UCSD-AML1 (cell line): ENCODE data around the gene CLGN.
"Not testable (repeated sequence)": the region's sequence is repeated elsewhere in the genome, so short reads cannot be mapped to it uniquely, and the experiment has no call there.

ENCODE experiments used
- DNase-seq: peaks from one replicate; lab custom pipeline; 2025; ENCODE audit not compliant: unreplicated experiment; lab: John Stamatoyannopoulos, UW

CLGN gene, protein sequence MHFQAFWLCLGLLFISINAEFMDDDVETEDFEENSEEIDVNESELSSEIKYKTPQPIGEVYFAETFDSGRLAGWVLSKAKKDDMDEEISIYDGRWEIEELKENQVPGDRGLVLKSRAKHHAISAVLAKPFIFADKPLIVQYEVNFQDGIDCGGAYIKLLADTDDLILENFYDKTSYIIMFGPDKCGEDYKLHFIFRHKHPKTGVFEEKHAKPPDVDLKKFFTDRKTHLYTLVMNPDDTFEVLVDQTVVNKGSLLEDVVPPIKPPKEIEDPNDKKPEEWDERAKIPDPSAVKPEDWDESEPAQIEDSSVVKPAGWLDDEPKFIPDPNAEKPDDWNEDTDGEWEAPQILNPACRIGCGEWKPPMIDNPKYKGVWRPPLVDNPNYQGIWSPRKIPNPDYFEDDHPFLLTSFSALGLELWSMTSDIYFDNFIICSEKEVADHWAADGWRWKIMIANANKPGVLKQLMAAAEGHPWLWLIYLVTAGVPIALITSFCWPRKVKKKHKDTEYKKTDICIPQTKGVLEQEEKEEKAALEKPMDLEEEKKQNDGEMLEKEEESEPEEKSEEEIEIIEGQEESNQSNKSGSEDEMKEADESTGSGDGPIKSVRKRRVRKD

GRCh38 chr4:140427106-140427918 is at the start of gene CLGN:
Gene CLGN, minus strand, starts transcription at chr4:140427648. Its CDS starts 14,570 bp downstream, at chr4:140413078.
- peak; percentile 20 for DNase-seq

GRCh38 chr4:140472156-140472555 is 44.7 kb upstream of the CLGN start:
- no peak for DNase-seq

DNA sequence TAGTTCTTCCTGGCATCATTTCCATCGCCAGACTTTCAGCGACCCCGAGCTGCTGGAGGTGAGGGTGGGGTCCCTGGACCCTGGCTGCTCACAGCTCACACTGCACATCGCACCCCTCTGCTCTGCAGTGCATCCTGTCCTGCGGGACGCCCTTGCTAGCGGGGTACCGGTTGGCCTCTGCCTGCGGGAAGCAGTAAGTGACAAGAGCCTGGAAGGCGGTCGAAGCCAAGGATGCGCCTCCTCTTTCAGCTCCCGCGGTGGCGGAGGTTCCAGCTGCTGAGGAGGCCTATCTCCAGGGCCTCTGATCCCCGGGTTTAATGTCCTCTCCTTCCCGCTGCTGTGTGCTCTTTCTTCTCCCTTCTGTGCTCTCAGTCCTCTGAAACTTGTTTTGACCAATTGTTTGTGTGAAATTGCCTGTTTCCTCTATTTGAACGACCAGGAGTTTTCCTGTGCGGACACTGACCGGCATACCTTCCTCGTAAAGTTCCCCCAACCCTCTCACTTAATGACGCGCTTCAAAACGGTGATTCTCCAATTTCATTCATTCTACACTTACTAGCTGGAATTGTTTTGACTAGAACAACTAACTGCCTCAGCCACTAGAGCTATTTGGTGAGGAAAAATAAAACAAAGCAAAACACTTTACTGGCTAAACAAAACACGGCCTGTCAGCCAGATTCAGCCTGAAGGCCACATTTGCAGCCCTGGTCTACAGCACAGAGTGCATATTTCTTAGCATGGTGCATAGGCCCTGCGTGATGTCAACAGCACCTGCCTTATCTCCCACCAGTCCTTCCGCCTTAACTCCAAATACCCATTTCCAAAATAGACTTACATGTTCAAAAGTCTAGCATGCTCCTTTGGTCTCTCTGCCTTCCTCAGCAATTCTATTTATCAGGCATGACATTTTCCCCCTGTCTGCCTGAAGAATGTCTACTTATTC is 42.6 kb upstream of the CLGN start:
- DNase-seq, result no peak

DNA sequence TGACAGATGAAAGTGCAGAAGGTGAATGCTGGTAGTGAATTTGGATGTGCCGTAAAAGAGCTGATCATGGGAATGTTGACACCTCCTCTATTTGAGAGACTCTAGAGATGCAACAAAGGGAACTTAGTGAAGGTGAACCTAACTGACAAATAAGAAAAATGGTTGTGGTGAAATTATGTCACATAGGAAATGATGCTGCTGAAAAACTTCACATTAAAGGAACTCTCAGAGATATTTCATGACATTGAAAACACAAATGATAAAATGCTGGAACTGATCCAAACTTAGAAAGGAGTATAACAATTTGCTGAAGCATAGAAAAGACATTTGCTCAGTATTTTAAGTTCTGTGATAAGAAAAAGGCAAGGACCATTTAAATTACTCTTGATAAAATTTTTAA is 38.7 kb upstream of the CLGN start:
- no peak for DNase-seq

- DNase-seq, result no peak
These were observed 36.2 kb upstream of the CLGN start for GRCh38 chr4:140463614-140464013.

GRCh38 chr4:140463182-140463581 is 35.7 kb upstream of the CLGN start:
- no peak for DNase-seq

DNA sequence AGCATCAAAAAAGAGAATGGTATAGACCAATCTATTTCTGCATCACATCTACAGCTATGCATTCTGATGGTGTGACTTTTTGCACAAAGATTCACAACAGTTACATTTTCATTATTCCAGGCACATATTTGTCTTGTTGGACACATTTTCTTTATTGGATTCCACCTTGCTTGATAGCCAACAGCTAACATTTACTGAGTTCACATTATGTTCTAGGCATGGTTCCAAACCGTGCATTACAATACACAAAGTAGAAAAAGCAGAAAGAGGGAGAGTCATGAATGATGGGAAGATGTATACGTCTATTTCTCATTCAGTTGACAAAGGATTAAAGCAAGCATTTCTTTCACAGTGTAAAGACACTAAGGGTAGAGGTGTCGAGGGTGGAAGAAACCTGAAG is 22.9 kb upstream of the CLGN start:
- DNase-seq, result no peak

DNA sequence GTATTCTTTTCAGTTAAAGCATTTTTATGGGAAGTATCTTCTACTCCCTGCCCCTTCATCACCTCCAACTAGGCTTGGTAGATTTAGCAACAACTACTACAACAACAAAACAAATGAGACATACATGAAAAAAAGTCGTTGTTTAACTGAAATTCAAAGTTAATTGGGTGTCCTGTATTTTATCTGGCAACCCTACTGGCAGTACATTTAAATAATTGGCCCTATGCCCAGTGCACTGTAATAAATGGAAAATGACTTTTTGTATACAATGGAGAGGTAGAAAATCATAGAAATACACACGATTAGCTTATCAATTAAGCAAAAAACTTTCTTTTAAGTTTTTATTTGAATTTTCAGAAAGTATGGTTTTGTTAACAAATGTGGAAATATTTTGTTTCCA is 21.4 kb upstream of the CLGN start:
- no peak for DNase-seq

GRCh38 chr4:140448162-140448561 is 20.7 kb upstream of the CLGN start:
- no peak for DNase-seq

- DNase-seq, result not testable (repeated sequence)
These were observed 16.9 kb upstream of the CLGN start for GRCh38 chr4:140444347-140444746.

- no peak for DNase-seq
These were observed 12.2 kb upstream of the CLGN start for GRCh38 chr4:140439644-140440142.

GRCh38 chr4:140427919-140428471 is 547 bp upstream of the CLGN start:
- DNase-seq, result no peak

- no peak for DNase-seq
These were observed 790 bp downstream of the CLGN start for GRCh38 chr4:140426610-140427105.

DNA sequence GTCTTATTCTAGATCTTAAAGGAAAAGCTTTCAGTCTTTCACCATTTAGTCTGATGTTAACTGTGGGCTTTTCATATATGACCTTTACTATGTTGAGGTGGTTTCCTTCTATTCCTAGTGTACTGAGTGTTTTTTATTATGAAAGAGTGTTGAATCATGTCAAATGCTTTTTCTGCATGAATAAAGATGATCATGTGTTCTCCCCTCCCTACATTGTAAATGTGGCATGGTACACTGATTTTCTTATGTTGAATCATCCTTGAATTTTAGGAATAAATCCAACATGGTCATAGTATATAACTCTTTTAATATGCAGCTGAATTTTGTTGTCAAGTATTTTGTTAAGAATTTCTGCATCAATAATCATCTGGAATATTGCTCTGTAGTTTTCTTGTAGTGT is 4.3 kb downstream of the CLGN start:
- DNase-seq, result no peak

GRCh38 chr4:140413130-140413969 is 14.1 kb downstream of the CLGN start:
- DNase-seq, result not testable (repeated sequence)

DNA sequence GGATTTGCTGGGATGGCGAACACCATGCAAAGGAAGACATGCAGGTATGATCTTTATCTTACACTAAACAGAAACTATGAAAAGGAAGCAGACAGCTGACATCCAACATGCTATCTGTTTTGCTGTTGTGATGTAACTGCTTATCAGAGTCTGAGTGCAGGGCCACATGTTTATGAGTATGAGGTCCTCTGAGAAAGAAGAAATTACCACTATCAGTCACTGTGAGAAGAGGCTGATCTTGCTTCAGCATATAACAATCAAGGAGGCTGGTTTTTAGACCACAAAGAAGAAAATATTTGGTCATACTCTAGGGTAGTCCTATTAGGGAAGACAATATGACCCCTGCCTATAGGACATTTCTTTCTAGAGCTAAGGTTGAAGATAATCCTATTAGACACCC is 18.5 kb downstream of the CLGN start:
- no peak for DNase-seq

- DNase-seq, result no peak
These were observed 21.2 kb downstream of the CLGN start for GRCh38 chr4:140406292-140406691.

- no peak for DNase-seq
These were observed 27.3 kb downstream of the CLGN start for GRCh38 chr4:140400111-140400510.

GRCh38 chr4:140395668-140396067 is 31.8 kb downstream of the CLGN start:
- no peak for DNase-seq
